ENCODE data around the gene ASB7. TPM values are rescaled to one million over a fixed set of nuclear protein-coding genes. Genes with fewer than 3 reads are reported as not detected.
"Not testable (repeated sequence)": the region's sequence is repeated elsewhere in the genome, so short reads cannot be mapped to it uniquely, and the experiment has no call there.

ASB7 gene, protein sequence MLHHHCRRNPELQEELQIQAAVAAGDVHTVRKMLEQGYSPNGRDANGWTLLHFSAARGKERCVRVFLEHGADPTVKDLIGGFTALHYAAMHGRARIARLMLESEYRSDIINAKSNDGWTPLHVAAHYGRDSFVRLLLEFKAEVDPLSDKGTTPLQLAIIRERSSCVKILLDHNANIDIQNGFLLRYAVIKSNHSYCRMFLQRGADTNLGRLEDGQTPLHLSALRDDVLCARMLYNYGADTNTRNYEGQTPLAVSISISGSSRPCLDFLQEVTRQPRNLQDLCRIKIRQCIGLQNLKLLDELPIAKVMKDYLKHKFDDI
- 7.9 TPM for polyA plus RNA-seq (2013, experiment 1 of 2; ENCODE audit: insufficient read length)
- 7.6 TPM for polyA plus RNA-seq (2013, experiment 2 of 2; ENCODE audit: insufficient read length)

DNA sequence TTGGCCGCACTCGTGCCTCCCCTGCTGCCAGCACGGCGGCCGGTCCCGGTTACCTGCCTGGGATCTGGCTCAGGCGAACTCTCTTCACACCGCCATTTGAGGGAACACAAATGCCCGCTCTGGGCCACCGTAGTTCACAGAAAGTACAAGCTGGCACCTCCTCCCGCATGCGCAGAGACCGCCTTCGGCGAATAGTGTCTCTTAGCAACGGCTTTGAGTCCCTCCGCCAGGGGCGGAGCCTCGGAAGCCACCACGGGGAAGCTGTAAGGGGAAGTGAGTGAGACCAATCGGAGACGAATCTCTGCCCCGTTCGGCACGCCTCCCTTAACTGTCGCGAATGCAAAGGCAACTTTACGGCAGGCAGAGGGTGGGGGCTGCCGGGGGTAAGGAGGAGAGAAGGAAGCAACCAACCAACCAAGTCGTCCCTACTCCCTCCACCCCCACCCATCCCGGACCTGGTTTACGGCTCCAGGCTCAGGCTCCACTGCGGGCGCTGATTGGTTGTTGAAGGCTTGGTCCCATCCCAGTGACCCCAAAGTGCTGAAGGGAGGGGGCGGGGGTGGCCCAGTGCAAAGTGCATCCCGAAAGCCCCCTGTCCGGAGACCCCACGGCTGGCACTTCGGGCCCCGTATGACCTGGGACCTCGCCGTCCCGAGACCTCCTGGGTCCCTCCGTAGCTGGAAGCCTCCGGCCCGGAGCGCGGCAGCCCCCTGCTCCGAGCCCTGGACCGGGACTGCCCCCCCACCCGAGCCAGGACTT is at the start of gene ASB7, which contains the start of gene LINS1:
Gene ASB7, plus strand, starts transcription at position 526 of the 759 bp plus-strand sequence. CDS start 9,628 bp downstream, outside the sequence.
Gene LINS1, minus strand, starts transcription at position 121 of the 759 bp plus-strand sequence. CDS start 21,342 bp downstream, outside the sequence.
- DNase-seq, result peak; percentile 100

- DNase-seq, result no peak
Observed at GRCh38 chr15:100553468-100553867, 48.9 kb upstream of the ASB7 start.

- DNase-seq, result no peak
Observed at GRCh38 chr15:100558771-100559254, 43.6 kb upstream of the ASB7 start.

DNA sequence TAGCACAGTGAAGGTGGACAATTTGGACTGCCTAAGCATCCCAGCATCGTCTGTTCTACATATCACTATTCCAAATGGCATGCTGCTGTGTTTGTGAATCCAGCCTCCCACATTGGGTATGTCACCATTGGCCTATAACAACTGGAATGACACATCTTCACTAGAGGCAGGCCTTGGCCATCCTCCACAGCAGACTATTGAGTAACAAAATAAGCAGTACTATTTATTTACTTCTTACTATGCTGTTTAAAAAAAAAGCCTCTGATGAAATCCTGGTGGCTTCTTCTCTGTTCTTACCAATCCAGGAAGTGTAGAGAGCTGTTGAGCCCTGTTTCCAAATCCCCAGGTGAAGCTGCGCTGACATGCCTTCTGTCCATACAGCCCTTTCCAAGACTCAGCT is 43.1 kb upstream of the ASB7 start:
- no peak for DNase-seq

GRCh38 chr15:100560323-100560722 is 42.1 kb upstream of the ASB7 start:
- DNase-seq, result no peak

DNA sequence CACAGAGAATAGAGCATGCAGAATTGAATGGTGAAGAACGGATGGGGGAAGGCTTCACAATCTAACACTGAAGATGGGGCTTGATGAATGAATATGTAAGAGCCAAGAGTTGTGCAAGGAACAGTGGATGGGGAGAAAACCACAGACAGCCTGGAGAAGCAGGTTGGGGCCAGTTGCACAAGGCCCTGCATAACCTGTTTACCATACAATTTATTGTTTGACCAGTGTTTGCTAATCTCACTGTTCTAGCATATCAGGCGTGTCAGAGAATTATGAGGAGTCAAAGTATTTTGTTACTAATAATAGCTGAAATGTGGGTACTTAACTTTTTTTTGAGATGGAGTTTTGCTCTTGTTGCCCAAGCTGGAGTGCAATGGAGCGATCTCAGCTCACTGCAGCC is 36.8 kb upstream of the ASB7 start:
- DNase-seq, result no peak

- no peak for DNase-seq
Observed at GRCh38 chr15:100566850-100567628, 35.4 kb upstream of the ASB7 start.

GRCh38 chr15:100569391-100569790 is 33.0 kb upstream of the ASB7 start:
- DNase-seq, result peak; percentile 14

GRCh38 chr15:100570275-100570674 is 32.1 kb upstream of the ASB7 start:
- DNase-seq, result peak; percentile 3

DNA sequence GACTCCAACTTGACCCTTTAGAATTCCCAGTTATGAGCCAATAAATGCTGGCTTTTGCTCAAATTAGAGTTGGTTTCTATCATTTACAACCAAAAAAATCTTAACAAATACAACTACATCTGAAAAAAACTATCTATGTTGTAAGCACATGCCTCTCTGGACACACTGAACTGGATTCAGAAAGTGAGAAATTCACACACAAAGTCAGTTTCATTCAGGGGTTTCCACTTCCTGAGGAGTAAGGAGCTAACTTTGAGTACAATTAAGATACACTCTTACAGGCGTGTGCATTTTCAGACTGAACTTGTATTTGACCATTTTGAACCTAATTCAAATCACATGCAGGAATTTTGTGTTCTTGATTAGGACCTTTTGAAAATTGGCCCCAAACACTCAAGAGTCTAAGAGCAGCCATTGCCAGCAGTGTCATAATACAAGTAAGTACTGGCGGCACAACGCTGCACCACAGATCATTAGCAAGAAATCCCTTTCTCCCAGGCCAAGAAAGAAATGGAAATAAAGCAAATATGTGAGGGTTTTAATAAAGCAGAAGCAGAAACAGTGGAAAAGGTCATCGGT is 31.6 kb upstream of the ASB7 start:
- no peak for DNase-seq

GRCh38 chr15:100571592-100572167 is 30.7 kb upstream of the ASB7 start:
- DNase-seq, result no peak

GRCh38 chr15:100572362-100572983 is 29.9 kb upstream of the ASB7 start:
- DNase-seq, result no peak

GRCh38 chr15:100573526-100573925 is 28.9 kb upstream of the ASB7 start:
- DNase-seq, result no peak

DNA sequence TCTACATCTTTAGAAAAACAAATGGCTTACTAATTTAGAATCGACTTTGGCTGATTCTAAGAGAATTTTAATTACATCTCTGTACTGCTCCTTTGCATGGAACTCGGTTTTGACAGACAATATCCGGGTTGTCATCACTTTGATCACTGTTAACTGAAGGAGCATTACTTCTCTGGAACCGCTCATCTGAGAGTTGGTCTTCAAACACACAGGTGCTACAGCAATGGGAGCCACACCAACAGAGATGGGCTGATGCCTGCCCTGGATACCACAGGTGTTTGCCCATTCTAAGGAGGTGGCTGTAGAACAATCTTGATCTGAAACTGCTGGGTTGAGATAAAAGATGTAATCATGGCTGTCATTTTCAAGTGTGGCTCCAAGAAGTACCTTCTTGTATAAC is 22.0 kb upstream of the ASB7 start:
- no peak for DNase-seq

DNA sequence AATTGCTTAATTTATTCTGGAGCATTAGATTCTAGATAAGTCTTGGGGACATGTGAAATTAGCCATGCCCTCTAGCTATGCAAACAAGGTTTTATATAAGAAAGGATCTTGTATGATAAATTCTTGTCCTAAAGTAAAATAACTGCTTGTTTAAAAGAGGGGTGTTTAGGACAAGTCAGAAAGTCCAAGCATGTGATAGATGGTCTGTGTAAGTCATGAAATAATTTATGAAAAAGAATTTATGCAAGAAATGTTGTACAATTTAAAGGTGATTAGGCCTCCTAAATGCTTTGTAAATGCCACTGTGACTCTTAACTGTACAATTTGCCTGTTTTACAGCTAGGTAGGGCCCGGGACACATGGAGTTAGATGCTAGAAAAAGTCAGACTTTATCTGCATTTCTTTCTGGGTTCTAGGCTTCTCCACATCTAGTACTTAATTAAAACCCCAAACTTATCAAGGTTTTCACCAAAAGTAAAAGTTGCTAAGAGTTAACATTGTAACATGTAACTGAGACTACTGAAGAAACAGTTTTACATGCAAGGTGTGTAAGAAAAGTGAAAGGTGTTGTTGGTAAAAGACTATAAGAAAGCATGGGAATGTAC is 13.6 kb upstream of the ASB7 start:
- DNase-seq, result no peak

DNA sequence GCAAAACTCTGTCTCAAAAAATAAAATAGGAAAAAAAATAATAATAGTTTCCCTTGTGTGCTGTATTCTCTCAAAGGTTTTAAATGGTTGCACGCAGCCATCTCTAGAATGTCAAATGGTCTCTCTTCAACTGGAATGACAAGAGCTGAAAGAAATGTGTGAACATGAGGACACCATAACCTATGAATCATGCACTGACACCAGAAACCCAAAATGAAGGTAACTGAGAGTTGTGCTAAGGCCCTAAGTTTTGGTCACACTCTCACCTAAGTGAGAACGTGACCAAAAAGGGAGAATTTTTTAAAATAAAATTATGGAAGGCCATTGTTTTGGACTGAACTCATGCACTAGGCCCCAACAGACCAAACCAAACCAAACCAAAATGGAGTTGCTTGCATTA is 11.2 kb upstream of the ASB7 start:
- DNase-seq, result not testable (repeated sequence)

- no peak for DNase-seq
Observed at GRCh38 chr15:100591835-100592234, 10.6 kb upstream of the ASB7 start.

DNA sequence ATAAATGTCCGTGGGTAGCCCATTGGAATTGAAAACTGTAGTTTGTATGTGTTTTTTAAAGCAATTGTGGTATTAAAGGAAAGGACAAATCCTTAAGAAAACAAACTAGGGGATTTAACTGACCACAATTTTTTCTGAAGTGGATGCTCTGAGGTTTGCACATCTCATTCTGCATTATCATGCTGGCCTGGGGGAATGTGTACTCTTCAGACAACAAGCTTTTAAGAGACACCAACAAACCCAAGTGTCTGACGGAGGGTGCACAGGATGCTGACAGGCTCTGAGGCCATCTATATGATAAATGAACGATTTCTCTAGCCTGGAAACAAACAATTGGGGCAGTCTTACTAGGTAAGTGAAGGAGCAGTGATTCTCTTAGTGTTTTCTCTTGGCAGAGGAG is 9.5 kb upstream of the ASB7 start:
- DNase-seq, result no peak

DNA sequence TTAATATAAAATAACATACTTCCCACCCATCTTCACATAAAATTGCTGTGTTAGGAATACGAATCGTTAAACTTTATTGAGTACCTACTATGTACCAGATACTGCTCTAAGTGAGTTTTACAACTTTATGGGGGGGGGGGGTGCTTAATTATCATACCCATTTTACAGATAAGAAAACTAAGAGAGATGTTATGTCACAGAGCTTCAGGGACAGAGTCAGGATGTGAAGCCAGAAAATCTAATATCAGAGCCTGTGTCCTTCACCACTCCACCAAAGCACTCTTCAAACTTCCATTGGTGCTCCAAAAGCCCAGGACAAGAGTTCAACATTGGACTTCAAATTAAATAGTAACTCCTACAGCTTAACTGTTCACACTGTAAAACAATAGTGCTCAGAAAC is 9.0 kb upstream of the ASB7 start:
- no peak for DNase-seq

DNA sequence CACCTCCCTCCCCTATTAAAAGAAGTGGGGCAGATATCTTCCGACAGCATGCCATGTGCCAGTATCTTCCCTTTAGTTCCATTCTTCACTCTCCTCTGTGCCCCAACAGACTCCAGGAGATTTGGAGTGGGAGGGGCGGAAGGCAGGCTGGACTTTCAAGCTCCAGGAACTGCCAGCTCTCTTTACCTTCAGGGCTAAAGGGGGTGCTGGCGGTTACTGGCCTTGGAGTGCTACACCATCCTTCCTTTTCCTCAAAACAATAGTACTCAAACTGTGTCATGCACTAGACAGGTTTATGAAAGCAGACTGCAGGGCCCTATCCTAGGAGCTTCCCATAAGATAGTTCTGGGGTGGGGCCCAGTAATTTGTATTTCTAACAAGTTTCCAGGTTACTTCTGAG is 6.4 kb upstream of the ASB7 start:
- no peak for DNase-seq

DNA sequence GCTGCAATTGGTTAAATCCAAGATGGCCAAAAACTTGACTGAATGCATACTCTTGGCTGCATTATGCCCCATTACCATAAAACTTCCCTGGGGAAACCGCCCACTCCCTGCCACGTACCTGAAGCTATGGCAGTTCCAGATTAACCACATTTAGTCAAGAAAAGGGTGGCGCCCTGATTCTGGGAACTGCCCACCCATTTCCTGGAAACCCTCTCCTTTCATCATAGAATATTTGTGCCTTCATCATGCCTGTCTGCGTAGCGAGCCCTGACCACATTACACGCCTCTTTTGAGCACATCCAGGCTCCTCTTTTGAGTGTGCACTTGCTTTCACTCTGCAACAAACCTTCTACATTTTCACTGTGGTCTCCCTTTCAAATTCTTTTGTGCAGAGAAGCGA is 5.6 kb upstream of the ASB7 start:
- no peak for DNase-seq
